Natural killer cell (primary cell): ENCODE results near the gene SLC16A2. TPM values are rescaled to one million over a fixed set of nuclear protein-coding genes. Genes with fewer than 3 reads are reported as not detected.

Experiments used
- ATAC-seq, 3 donors: fragments of 150-1000 bp in 2 of 3; fragments of 200-7000 bp in 1 of 3; cut with Tn5 transposase; 1 replicate in 1 of 3; 2 replicates in 2 of 3; pipeline ENCODE4 v1.10.0; 2021; ENCODE audit warnings: mild to moderate bottlenecking in 2 of 3, moderate library complexity in 2 of 3
- DNase-seq, 2 donors: peaks; one replicate each; pipeline versions ENCODE4 v3.0.0 to v3.0.0-alpha.2; 2013 to 2021; ENCODE audit warnings: mixed read lengths in 1 of 2
- H3K27ac ChIP-seq: one replicate; pipeline ENCODE4 v1.5.1; 2013; ENCODE audit warnings: mild to moderate bottlenecking, low read length
- H3K27me3 ChIP-seq: one replicate; pipeline ENCODE4 v1.6.1; 2013; ENCODE audit warnings: low read length; ENCODE audit not compliant: control insufficient read depth, insufficient read depth
- H3K36me3 ChIP-seq: one replicate; pipeline ENCODE4 v1.6.1; 2013; ENCODE audit warnings: low read length; ENCODE audit not compliant: control insufficient read depth, insufficient read depth
- H3K4me1 ChIP-seq: one replicate; pipeline ENCODE4 v1.6.1; 2013; ENCODE audit warnings: low read length; ENCODE audit not compliant: control insufficient read depth, insufficient read depth
- H3K4me3 ChIP-seq: one replicate; pipeline ENCODE4 v1.5.1; 2013; ENCODE audit warnings: low read length
- H3K9me3 ChIP-seq: one replicate; pipeline ENCODE4 v1.6.1; 2013; ENCODE audit warnings: low read length; ENCODE audit not compliant: control insufficient read depth, insufficient read depth
- H3K27ac Mint-ChIP-seq, 2 donors: one replicate each; pipeline ENCODE4 v1.8.0; 2022; ENCODE audit warnings: mild to moderate bottlenecking in 2 of 2, mixed read lengths in 2 of 2, moderate library complexity in 1 of 2
- H3K27me3 Mint-ChIP-seq, 2 donors: one replicate each; pipeline ENCODE4 v1.8.0; 2022; ENCODE audit warnings: low read depth in 2 of 2, mixed read lengths in 2 of 2
- H3K36me3 Mint-ChIP-seq: one replicate; pipeline ENCODE4 v1.8.0; 2022; ENCODE audit warnings: mixed read lengths
- H3K4me1 Mint-ChIP-seq, 2 donors: one replicate each; pipeline ENCODE4 v1.8.0; 2022; ENCODE audit warnings: mixed read lengths in 2 of 2
- H3K4me3 Mint-ChIP-seq: one replicate; pipeline ENCODE4 v1.8.0; 2022; ENCODE audit warnings: mild to moderate bottlenecking, moderate library complexity, mixed read lengths
- H3K9me3 Mint-ChIP-seq, 2 donors: one replicate each; pipeline ENCODE4 v1.8.0; 2022; ENCODE audit warnings: mixed read lengths in 2 of 2
- WGBS: methylation state at CpG from one replicate; pipeline ENCODE4 v1.1.7; 2013; ENCODE audit warnings: missing lambda C conversion rate; ENCODE audit not compliant: insufficient coverage; 5-methylcytosine and 5-hydroxymethylcytosine counted together
- intact Hi-C: fragments of 100-400 bp; cut with micrococcal nuclease; formaldehyde crosslinking; loops from one replicate; pipeline ENCODE4 v1.14.2; 2022
- total RNA-seq, 4 donors: library from RNA; stranded (reverse); fragments of 120-200 nt in 1 of 4; gene quantifications; one replicate each; pipeline versions ENCODE4 v1.2.3 to v1.2.4, GENCODE V29; 2013 to 2022
- TF ChIP-seq, protein P1 (sequence below): fragments of 200-600 bp; IDR thresholded peaks from one replicate; pipeline ENCODE4 v1.8.0; 2022; ENCODE audit warnings: antibody characterized with exemption

SLC16A2 gene
- total RNA-seq = not detected
- 0.07 TPM for total RNA-seq (2013)

GRCh38 chrX:74421036-74421739 is at the start of gene SLC16A2:
Gene SLC16A2 (plus strand): TSS chrX:74421493. CDS start chrX:74421638, 145 bp downstream.
- Histone ChIP-seq H3K27me3 (peaks cover 15% of the 10 kb centered on the region), H3K9me3 (no peaks in the 10 kb centered on the region), H3K36me3 (no peaks in the 10 kb centered on the region), H3K4me3 (peak within 1 kb of the TSS; percentile 31), H3K4me1 (peaks cover 35% of the 10 kb centered on the region), H3K27ac (no peak within 1 kb of the TSS)
- H3K36me3 Mint-ChIP-seq = no peaks in the 10 kb centered on the region
- H3K9me3 Mint-ChIP-seq = no peaks in the 10 kb centered on the region
- TF ChIP-seq, protein P1, sequence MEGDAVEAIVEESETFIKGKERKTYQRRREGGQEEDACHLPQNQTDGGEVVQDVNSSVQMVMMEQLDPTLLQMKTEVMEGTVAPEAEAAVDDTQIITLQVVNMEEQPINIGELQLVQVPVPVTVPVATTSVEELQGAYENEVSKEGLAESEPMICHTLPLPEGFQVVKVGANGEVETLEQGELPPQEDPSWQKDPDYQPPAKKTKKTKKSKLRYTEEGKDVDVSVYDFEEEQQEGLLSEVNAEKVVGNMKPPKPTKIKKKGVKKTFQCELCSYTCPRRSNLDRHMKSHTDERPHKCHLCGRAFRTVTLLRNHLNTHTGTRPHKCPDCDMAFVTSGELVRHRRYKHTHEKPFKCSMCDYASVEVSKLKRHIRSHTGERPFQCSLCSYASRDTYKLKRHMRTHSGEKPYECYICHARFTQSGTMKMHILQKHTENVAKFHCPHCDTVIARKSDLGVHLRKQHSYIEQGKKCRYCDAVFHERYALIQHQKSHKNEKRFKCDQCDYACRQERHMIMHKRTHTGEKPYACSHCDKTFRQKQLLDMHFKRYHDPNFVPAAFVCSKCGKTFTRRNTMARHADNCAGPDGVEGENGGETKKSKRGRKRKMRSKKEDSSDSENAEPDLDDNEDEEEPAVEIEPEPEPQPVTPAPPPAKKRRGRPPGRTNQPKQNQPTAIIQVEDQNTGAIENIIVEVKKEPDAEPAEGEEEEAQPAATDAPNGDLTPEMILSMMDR = no peak
- DNase-seq (peak; percentile 14 to 56), ATAC-seq (peak; percentile 49 to 52 (median 50))
- H3K27ac Mint-ChIP-seq = no peak within 1 kb of the TSS
- intact Hi-C loops = no loop called here
- H3K4me1 Mint-ChIP-seq = peaks cover 0 to 27% of the 10 kb centered on the region in 2 donors
- peak within 1 kb of the TSS; percentile 90 for H3K4me3 Mint-ChIP-seq
- WGBS = 0% methylated on average over 28 of the region's 33 CpGs
- H3K27me3 Mint-ChIP-seq = peaks cover 27 to 46% of the 10 kb centered on the region in 2 donors

DNA sequence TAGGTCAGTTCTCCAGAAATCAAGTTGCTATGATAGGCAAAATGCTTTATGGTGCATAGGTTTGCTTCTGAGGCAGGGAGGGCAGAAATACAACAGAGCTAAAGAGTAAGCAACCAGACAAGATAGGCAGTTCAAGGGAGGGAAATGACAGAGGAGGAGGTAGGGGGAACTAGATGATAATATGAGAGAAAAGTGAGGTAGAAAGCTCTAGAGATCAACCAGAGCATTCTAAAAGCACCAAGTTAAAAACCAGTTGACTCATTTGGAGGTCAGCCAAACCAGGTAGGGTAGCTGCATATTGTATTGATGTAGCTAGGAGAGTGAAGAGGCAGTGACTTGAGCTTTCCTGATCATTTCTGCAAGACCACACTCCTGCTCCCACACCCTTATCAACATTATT is 49.0 kb upstream of the SLC16A2 start:
- peaks cover 6 to 43% of the 10 kb centered on the region in 2 donors for H3K27me3 Mint-ChIP-seq
- no peak for DNase-seq
- H3K27ac Mint-ChIP-seq = no peak overlapping the region
- TF ChIP-seq, protein P1 = no peak
- no peaks in the 10 kb centered on the region for H3K36me3 ChIP-seq
- H3K4me3 Mint-ChIP-seq = no peak overlapping the region
- H3K27ac ChIP-seq = no peak overlapping the region
- H3K36me3 Mint-ChIP-seq = no peaks in the 10 kb centered on the region
- H3K4me1 Mint-ChIP-seq = no peaks in the 10 kb centered on the region
- no peaks in the 10 kb centered on the region for H3K9me3 ChIP-seq
- intact Hi-C loops = no loop called here
- H3K27me3 ChIP-seq = no peaks in the 10 kb centered on the region
- no peak for ATAC-seq
- no peaks in the 10 kb centered on the region for H3K4me1 ChIP-seq
- H3K9me3 Mint-ChIP-seq = no peaks in the 10 kb centered on the region
- no peak overlapping the region for H3K4me3 ChIP-seq

DNA sequence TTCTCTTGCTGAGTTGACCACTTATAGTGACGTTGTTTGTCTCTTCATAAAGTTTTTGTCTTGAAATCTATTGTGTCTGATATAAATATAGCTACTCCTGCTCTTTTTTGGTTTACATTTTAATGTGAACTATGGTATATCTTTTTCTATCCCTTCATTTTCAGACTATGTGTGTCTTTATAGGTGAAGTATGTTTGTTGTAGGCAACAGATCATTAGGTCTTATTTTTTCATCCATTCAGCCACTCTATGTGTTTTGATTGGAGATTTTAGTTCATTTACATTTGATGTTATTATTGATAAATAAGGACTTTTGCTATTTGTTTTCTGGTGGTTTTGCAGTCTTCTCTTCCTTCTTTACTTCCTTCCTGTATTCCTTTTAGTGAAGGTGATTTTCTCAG is 44.0 kb upstream of the SLC16A2 start:
- Histone ChIP-seq H3K4me1 (no peaks in the 10 kb centered on the region), H3K27ac (no peak overlapping the region), H3K27me3 (no peaks in the 10 kb centered on the region), H3K9me3 (no peaks in the 10 kb centered on the region), H3K36me3 (no peaks in the 10 kb centered on the region), H3K4me3 (no peak overlapping the region)
- TF ChIP-seq, protein P1 = no peak
- Mint-ChIP-seq H3K9me3 (no peaks in the 10 kb centered on the region), H3K27me3 (peaks cover 4 to 24% of the 10 kb centered on the region in 2 donors), H3K4me3 (no peak overlapping the region), H3K4me1 (no peaks in the 10 kb centered on the region), H3K36me3 (no peaks in the 10 kb centered on the region), H3K27ac (no peak overlapping the region)
- DNase-seq (no peak), ATAC-seq (no peak)
- intact Hi-C loops = no loop called here
- WGBS = no CpG with 5 or more reads among the region's 1 CpG

- no CpG with 5 or more reads among the region's 2 CpGs for WGBS
- H3K4me1 ChIP-seq = no peaks in the 10 kb centered on the region
- no peak overlapping the region for H3K27ac ChIP-seq
- no peaks in the 10 kb centered on the region for H3K9me3 ChIP-seq
- intact Hi-C loops = loop anchor here (1.0 kb wide), 1 partner anchor 168 kb away; no protein-coding TSS in a partner anchor
- peaks cover 5 to 31% of the 10 kb centered on the region in 2 donors for H3K27me3 Mint-ChIP-seq
- TF ChIP-seq, protein P1 = peak; percentile 40
- no peaks in the 10 kb centered on the region for H3K9me3 Mint-ChIP-seq
- no peaks in the 10 kb centered on the region for H3K27me3 ChIP-seq
- no peaks in the 10 kb centered on the region for H3K4me1 Mint-ChIP-seq
- ATAC-seq = peak; percentile 58 to 89 (median 68)
- H3K27ac Mint-ChIP-seq = no peak overlapping the region
- peak; percentile 26 to 66 for DNase-seq
- no peak overlapping the region for H3K4me3 Mint-ChIP-seq
- H3K36me3 ChIP-seq = no peaks in the 10 kb centered on the region
- H3K36me3 Mint-ChIP-seq = no peaks in the 10 kb centered on the region
- H3K4me3 ChIP-seq = no peak overlapping the region
Observed at GRCh38 chrX:74382613-74383012, 38.7 kb upstream of the SLC16A2 start.
